Measurements from ENCODE around the gene PCCA. TPM values are rescaled to one million over a fixed set of nuclear protein-coding genes. Genes with fewer than 3 reads are reported as not detected.

PCCA gene
- total and polyA plus RNA-seq, 2 of the 13 experiments (the other 11 are each of a cell fraction or from before 2014, with no cell fraction given): 15.0 to 32.2 TPM

- no peak overlapping the region for H3K9ac ChIP-seq (ENCODE audit: insufficient read depth, low read depth, low read length)
- H2AFZ ChIP-seq (ENCODE audit: low read length): no peak overlapping the region
- TF ChIP-seq KAT7 (CRISPR knock-in tag; IDR thresholded peaks at IDR 0.05; ENCODE audit: borderline replicate concordance) (no peak), ZNF383 (CRISPR knock-in tag; IDR thresholded peaks at IDR 0.05; ENCODE audit: borderline replicate concordance) (no peak), SNAI1 (CRISPR knock-in tag; IDR thresholded peaks at IDR 0.05; ENCODE audit: borderline replicate concordance) (no peak), ZNF512B (CRISPR knock-in tag; IDR thresholded peaks at IDR 0.05; ENCODE audit: borderline replicate concordance) (no peak), FOXP4 (CRISPR knock-in tag; IDR thresholded peaks at IDR 0.05) (no peak), PAX8 (CRISPR knock-in tag; IDR thresholded peaks at IDR 0.05; ENCODE audit: borderline replicate concordance) (no peak), BRD4 (CRISPR knock-in tag; IDR thresholded peaks at IDR 0.05) (no peak), ZNF18 (CRISPR knock-in tag; IDR thresholded peaks at IDR 0.05; ENCODE audit: insufficient replicate concordance) (no peak)
- TF ChIP-seq, protein P1, sequence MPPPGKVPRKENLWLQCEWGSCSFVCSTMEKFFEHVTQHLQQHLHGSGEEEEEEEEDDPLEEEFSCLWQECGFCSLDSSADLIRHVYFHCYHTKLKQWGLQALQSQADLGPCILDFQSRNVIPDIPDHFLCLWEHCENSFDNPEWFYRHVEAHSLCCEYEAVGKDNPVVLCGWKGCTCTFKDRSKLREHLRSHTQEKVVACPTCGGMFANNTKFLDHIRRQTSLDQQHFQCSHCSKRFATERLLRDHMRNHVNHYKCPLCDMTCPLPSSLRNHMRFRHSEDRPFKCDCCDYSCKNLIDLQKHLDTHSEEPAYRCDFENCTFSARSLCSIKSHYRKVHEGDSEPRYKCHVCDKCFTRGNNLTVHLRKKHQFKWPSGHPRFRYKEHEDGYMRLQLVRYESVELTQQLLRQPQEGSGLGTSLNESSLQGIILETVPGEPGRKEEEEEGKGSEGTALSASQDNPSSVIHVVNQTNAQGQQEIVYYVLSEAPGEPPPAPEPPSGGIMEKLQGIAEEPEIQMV (CRISPR knock-in tag; IDR thresholded peaks at IDR 0.05; ENCODE audit: low read depth): no peak
- DNase-seq (ENCODE audit: low spot score) (no peak), FAIRE-seq (no peak), ATAC-seq (no peak)
- in situ Hi-C loops (cut with HindIII; ENCODE audit: extremely low pct_ligation_motif_present, low pct_unique_long_range_greater_than_20kb) (no loop called here), intact Hi-C loops (cut with micrococcal nuclease; ENCODE audit: unreplicated experiment) (no loop called here)
- no peak overlapping the region for H3K4me2 ChIP-seq (ENCODE audit: low read depth, low read length)
- WGBS (ENCODE audit: low lambda C conversion rate): 92% methylated on average over 1 of the region's 1 CpG
- no peaks in the 10 kb centered on the region for H3K9me3 ChIP-seq (ENCODE audit: low read length)
- peaks cover 2 to 17% of the 10 kb centered on the region in 2 experiments for H3K36me3 ChIP-seq (replicated peaks in 1 of 2; ENCODE audit: control insufficient read depth in 1 of 2, insufficient read depth in 2 of 2, low read length in 2 of 2)
- H4K20me1 ChIP-seq (ENCODE audit: insufficient read depth, low read length): no peaks in the 10 kb centered on the region
- no peak overlapping the region for H3K27ac ChIP-seq (ENCODE audit: extremely low read length, insufficient read depth, low read length)
- peaks cover 7% of the 10 kb centered on the region for H3K4me1 ChIP-seq (ENCODE audit: insufficient read depth, low read length)
- no peaks in the 10 kb centered on the region for H3K79me2 ChIP-seq (ENCODE audit: insufficient read depth, low read length)
- POLR2A ChIA-PET: no interaction called here
- no TSS peak for BruUV-seq (replicated peaks)
- H3K4me3 ChIP-seq (replicated peaks in 1 of 3; ENCODE audit: insufficient read depth in 1 of 3, low read depth in 2 of 3, low read length in 3 of 3): no peak overlapping the region
- CTCF ChIA-PET (ENCODE audit: low intra/inter-chr PET ratio, low total read pairs): no interaction called here
- no peaks in the 10 kb centered on the region for H3K27me3 ChIP-seq (ENCODE audit: control insufficient read depth in 1 of 2, insufficient read depth in 2 of 2, low read length in 2 of 2)
Measured at GRCh38 chr13:100156788-100157187, 67.9 kb downstream of the PCCA start.
